ENCODE data around the gene FZD1. TPM values are rescaled to one million over a fixed set of nuclear protein-coding genes. Genes with fewer than 3 reads are reported as not detected.

Gene FZD1
- total RNA-seq, 4 donors from 2014 or later, result 66.4 to 127 (median 114) TPM

GRCh38 chr7:91266067-91266688 lies 1.9 kb downstream of the FZD1 start:
- Histone ChIP-seq H3K4me3 (replicated peaks in 1 of 3) (peak overlapping the region; percentile 61 to 85 (median 72)), H3K27me3 (no peaks in the 10 kb centered on the region), H3K9me3 (no peaks in the 10 kb centered on the region), H3K27ac (peak overlapping the region; percentile 96 to 99 (median 99)), H3K36me3 (peaks cover 0 to 9% of the 10 kb centered on the region in 2 donors), H3K4me1 (peaks cover 10 to 14% of the 10 kb centered on the region in 2 donors)
- TF ChIP-seq CTCF (IDR thresholded peaks at IDR 0.05) (no peak), POLR2A (IDR thresholded peaks at IDR 0.05) (no peak)
- DNase-seq, result peak; percentile 76 to 79
- WGBS, 2 donors, result 42 to 47% methylated on average over 41 to 43 of the region's 43 CpGs
- intact Hi-C loops (cut with DNase I), result no loop called here

GRCh38 chr7:91266689-91267090 lies 2.5 kb downstream of the FZD1 start:
- Histone ChIP-seq H3K9me3 (no peaks in the 10 kb centered on the region), H3K4me1 (peaks cover 10 to 14% of the 10 kb centered on the region in 2 donors), H3K27me3 (no peaks in the 10 kb centered on the region), H3K36me3 (peaks cover 0 to 9% of the 10 kb centered on the region in 2 donors), H3K27ac (peak overlapping the region; percentile 96 to 99 (median 99)), H3K4me3 (replicated peaks in 1 of 3) (peak overlapping the region; percentile 61 to 85 (median 72))
- TF ChIP-seq CTCF (IDR thresholded peaks at IDR 0.05) (no peak), POLR2A (IDR thresholded peaks at IDR 0.05) (no peak)
- DNase-seq, result no peak
- intact Hi-C loops (cut with DNase I), result no loop called here
- WGBS, 2 donors, result 18 to 25% methylated on average over 17 of the region's 20 CpGs

- Histone ChIP-seq H3K27me3 (no peaks in the 10 kb centered on the region), H3K4me3 (replicated peaks in 1 of 3) (peak overlapping the region; percentile 61 to 85 (median 72)), H3K36me3 (peaks cover 0 to 9% of the 10 kb centered on the region in 2 donors), H3K9me3 (no peaks in the 10 kb centered on the region), H3K27ac (peak overlapping the region; percentile 96 to 99 (median 99)), H3K4me1 (peaks cover 9 to 12% of the 10 kb centered on the region in 2 donors)
- intact Hi-C loops (cut with DNase I), result no loop called here
- no peak for TF ChIP-seq CTCF (IDR thresholded peaks at IDR 0.05)
- peak in 1 of 2 donors; percentile 22 for TF ChIP-seq POLR2A (IDR thresholded peaks at IDR 0.05)
- DNase-seq, result peak; percentile 31 to 42
- 21 to 43% methylated on average over 29 of the region's 29 CpGs for WGBS, 2 donors
Measured at GRCh38 chr7:91267171-91267955, 3.1 kb downstream of the FZD1 start.

- H3K4me3 ChIP-seq (replicated peaks in 1 of 3), result no peak overlapping the region
- WGBS, 2 donors, result 43 to 47% methylated on average over 3 of the region's 3 CpGs
- peak overlapping the region in 2 of 3 donors; percentile 13 to 34 for H3K27ac ChIP-seq
- peak; percentile 24 to 46 for DNase-seq
- no peaks in the 10 kb centered on the region for H3K9me3 ChIP-seq
- peaks cover 0 to 9% of the 10 kb centered on the region in 2 donors for H3K36me3 ChIP-seq
- H3K27me3 ChIP-seq, result no peaks in the 10 kb centered on the region
- H3K4me1 ChIP-seq, result peaks cover 4 to 10% of the 10 kb centered on the region in 2 donors
- TF ChIP-seq CTCF (IDR thresholded peaks at IDR 0.05), result no peak
- no peak for TF ChIP-seq POLR2A (IDR thresholded peaks at IDR 0.05)
- intact Hi-C loops (cut with DNase I), result no loop called here
Measured at GRCh38 chr7:91270372-91270771, 6.1 kb downstream of the FZD1 start.

- peaks cover 9% of the 10 kb centered on the region in 2 donors for H3K4me1 ChIP-seq
- H3K4me3 ChIP-seq (replicated peaks in 1 of 3), result no peak overlapping the region
- TF ChIP-seq POLR2A (IDR thresholded peaks at IDR 0.05) (no peak), CTCF (IDR thresholded peaks at IDR 0.05) (no peak)
- H3K36me3 ChIP-seq, result no peaks in the 10 kb centered on the region
- intact Hi-C loops (cut with DNase I), result no loop called here
- H3K27me3 ChIP-seq, result no peaks in the 10 kb centered on the region
- H3K9me3 ChIP-seq, result no peaks in the 10 kb centered on the region
- no peak overlapping the region for H3K27ac ChIP-seq
- no peak for DNase-seq
Measured at GRCh38 chr7:91276909-91277308, 12.7 kb downstream of the FZD1 start.
